Kidney (tissue), 14 donors: Measurements from ENCODE around the gene MAP2K4. TPM values are rescaled to one million over a fixed set of nuclear protein-coding genes. Genes with fewer than 3 reads are reported as not detected.

ENCODE experiments used
- DNase-seq, 5 donors: peaks; one replicate each; pipeline ENCODE4 v3.0.0-alpha.2; 2013 to 2020
- FAIRE-seq: peaks from 2 replicates; lab custom pipeline; 2012; peaks lifted over from hg19 to GRCh38; lab: Jason Lieb, UNC
- H3K27ac ChIP-seq, 2 donors: one replicate each; pipeline ENCODE4 v1.7.0; 2013; ENCODE audit warnings: low read depth in 2 of 2, low read length in 2 of 2, inconsistent platforms in 1 of 2
- H3K27me3 ChIP-seq: one replicate; pipeline ENCODE4 v1.7.1; 2013; ENCODE audit warnings: low read length, inconsistent platforms; ENCODE audit not compliant: control insufficient read depth, insufficient read depth
- H3K36me3 ChIP-seq, 3 donors: one replicate each; pipeline versions ENCODE4 v1.7.0 to v1.7.1; 2013; ENCODE audit warnings: low read length in 3 of 3, control low read depth in 1 of 3, inconsistent platforms in 1 of 3; ENCODE audit not compliant: insufficient read depth in 3 of 3, control insufficient read depth in 2 of 3
- H3K4me1 ChIP-seq, 3 donors: one replicate each; pipeline versions ENCODE4 v1.7.0 to v1.7.1; 2013; ENCODE audit warnings: low read length in 3 of 3, inconsistent platforms in 1 of 3, low read depth in 1 of 3; ENCODE audit not compliant: control insufficient read depth in 2 of 3, insufficient read depth in 2 of 3
- H3K4me3 ChIP-seq, 3 donors: one replicate each; pipeline versions ENCODE4 v1.7.0 to v1.8.1; 2013; ENCODE audit warnings: low read length in 3 of 3, control low read depth in 1 of 3, inconsistent platforms in 1 of 3
- H3K9ac ChIP-seq, 3 donors: one replicate each; pipeline versions ENCODE4 v1.7.0 to v1.7.1; 2013; ENCODE audit warnings: low read length in 3 of 3, control low read depth in 1 of 3, inconsistent platforms in 1 of 3
- H3K9me3 ChIP-seq, 3 donors: one replicate each; pipeline versions ENCODE4 v1.7.0 to v1.7.1; 2013; ENCODE audit warnings: low read length in 3 of 3, control low read depth in 1 of 3, inconsistent platforms in 1 of 3; ENCODE audit not compliant: control insufficient read depth in 2 of 3, insufficient read depth in 1 of 3
- CTCF ChIP-seq: IDR thresholded peaks from 3 replicates; pipeline ENCODE4 v1.5.1; 2012; ENCODE audit warnings: mild to moderate bottlenecking, moderate library complexity, borderline replicate concordance; ENCODE audit not compliant: insufficient read depth; ENCODE audit errors: extremely low read depth
- intact Hi-C: fragments of 100-400 bp; cut with DNase I; formaldehyde crosslinking; loops from one replicate; pipeline ENCODE4 v1.11.1; 2022
- polyA plus RNA-seq: library from polyadenylated mRNA; stranded (reverse); fragments of 350-450 nt; fragmentation: Illumina TruSeq; extraction: RNeasy Lipid Tissue Mini Kit (QIAGEN cat#74804); gene quantifications from one replicate; pipeline ENCODE4 v1.2.3, GENCODE V29; 2014; ENCODE audit warnings: low read depth, low replicate concordance; ENCODE audit not compliant: insufficient read depth
- total RNA-seq: library from RNA; stranded (reverse); fragmentation: NEBNext Ultra II Directional; extraction: Animal tissue kit (Norgen Biotek cat#: 25700); gene quantifications from one replicate; pipeline ENCODE4 v1.2.1, GENCODE V29; 2021
- donor health status: control.
- donor health status: control.
- donor health status: control.
- donor health status: control.
- donor health status: control.
- donor health status: DM: yes; HTN: yes; CAD: no.
- donor health status: Normal renal cell carcinoma (clear cell type).

Gene MAP2K4
- total and polyA plus RNA-seq, 2 donors from 2014 or later = 14.2 to 36.1 TPM

DNA sequence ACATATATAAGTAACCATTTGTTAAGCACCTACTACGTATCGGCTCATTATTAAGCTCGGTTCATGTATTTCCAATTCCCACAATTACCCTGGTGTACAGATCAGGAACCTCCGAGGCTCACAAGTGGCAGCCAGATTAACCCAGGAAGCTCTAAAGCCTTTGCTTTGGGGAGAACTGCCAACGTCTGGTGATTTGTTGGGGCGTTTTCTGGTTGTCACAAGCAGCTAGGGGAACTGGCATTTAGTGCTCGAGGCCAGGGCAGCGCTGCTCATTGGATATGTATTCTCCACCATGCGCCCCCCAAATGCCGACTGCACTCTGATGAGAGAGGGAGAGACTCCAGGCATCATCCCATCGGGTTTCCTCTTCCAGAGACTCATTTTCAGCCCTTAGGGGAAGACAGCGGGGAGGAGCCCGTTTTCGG is 23.9 kb upstream of the MAP2K4 start:
- peak in 2 of 5 donors; percentile 70 to 72 for DNase-seq
- Histone ChIP-seq H3K4me1 (peaks cover 0 to 2% (median 2%) of the 10 kb centered on the region in 3 donors), H3K9ac (peak overlapping the region; percentile 52 to 62 (median 60)), H3K9me3 (no peaks in the 10 kb centered on the region), H3K27ac (peak overlapping the region; percentile 51 to 77), H3K4me3 (peak overlapping the region; percentile 74 to 77 (median 74)), H3K36me3 (peaks cover 0 to 5% (median 4%) of the 10 kb centered on the region in 3 donors), H3K27me3 (no peaks in the 10 kb centered on the region)
- intact Hi-C loops = no loop called here
- TF ChIP-seq CTCF = no peak
- no peak for FAIRE-seq

DNA sequence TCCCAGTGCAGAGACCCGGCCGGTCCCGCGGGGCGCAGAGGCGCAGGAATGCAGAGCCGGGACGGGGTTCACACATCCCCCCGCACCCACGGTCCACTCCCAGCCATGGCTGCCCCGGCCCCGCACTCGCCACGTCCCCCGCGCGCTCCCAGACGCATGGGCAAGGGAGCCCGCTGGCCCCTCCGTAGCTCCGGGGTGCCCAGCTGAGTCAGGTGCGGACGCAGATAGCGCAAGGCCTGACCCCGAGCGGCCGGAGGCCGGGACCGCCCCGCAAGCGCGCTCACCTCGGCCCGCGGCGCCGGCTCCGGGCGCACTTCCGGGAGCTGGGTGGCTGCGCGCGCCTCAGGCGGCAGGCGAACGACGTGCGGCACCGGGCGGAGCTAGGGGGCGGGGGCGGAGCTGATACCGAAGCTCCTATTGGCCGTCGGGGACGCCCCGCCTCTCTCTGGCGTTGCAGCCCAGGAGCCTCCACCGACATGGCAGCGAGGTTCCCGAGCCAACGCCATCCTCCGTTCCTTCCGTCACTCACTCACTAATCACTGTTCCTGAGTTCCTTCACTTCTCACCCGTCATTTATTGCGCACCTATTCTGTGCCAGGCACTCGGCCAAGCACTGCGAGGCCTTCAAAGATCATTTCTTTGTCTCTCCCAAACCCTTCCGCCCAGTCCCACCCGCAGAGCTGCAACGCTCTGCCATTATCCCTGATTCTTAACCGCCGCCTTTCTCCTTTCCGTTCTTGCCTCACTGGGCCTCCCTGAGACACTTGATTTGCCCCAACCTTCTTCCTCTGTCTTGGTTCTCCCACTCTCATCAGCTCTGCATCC is 23.3 kb upstream of the MAP2K4 start, which contains the start of gene ZNF18:
TSS of gene ZNF18 (minus strand) at position 329 of the 825 bp plus-strand sequence. CDS start 4,646 bp downstream, outside the sequence.
- peak within 1 kb of the TSS; percentile 60 to 88 (median 77) for H3K9ac ChIP-seq
- peaks cover 0 to 2% (median 2%) of the 10 kb centered on the region in 3 donors for H3K4me1 ChIP-seq
- intact Hi-C loops = no loop called here
- H3K4me3 ChIP-seq = peak within 1 kb of the TSS; percentile 77 to 92 (median 90)
- H3K9me3 ChIP-seq = no peaks in the 10 kb centered on the region
- TF ChIP-seq CTCF = no peak
- H3K36me3 ChIP-seq = peaks cover 0 to 1% (median 0%) of the 10 kb centered on the region in 3 donors
- peak within 1 kb of the TSS; percentile 77 for H3K27ac ChIP-seq
- no peak for FAIRE-seq
- peak; percentile 96 to 99 (median 97) for DNase-seq
- H3K27me3 ChIP-seq = no peaks in the 10 kb centered on the region

- peak in 2 of 5 donors; percentile 12 to 44 for DNase-seq
- no peaks in the 10 kb centered on the region for H3K36me3 ChIP-seq
- H3K4me3 ChIP-seq = peak overlapping the region; percentile 77 to 92 (median 90)
- intact Hi-C loops = no loop called here
- H3K9ac ChIP-seq = peak overlapping the region in 2 of 3 donors; percentile 53 to 88
- no peak for FAIRE-seq
- H3K4me1 ChIP-seq = peaks cover 0 to 2% (median 2%) of the 10 kb centered on the region in 3 donors
- H3K27ac ChIP-seq = peak overlapping the region; percentile 71 to 77
- no peak for TF ChIP-seq CTCF
- no peaks in the 10 kb centered on the region for H3K27me3 ChIP-seq
- H3K9me3 ChIP-seq = no peaks in the 10 kb centered on the region
Measured at GRCh38 chr17:11997972-11998233, 22.8 kb upstream of the MAP2K4 start.
